ENCODE measurements around the gene FADS2. TPM values are rescaled to one million over a fixed set of nuclear protein-coding genes. Genes with fewer than 3 reads are reported as not detected.

Gene FADS2
- total and polyA plus RNA-seq, 2 of the 13 experiments (the other 11 are each of a cell fraction or from before 2014, with no cell fraction given), result 90.1 to 124 TPM

DNA sequence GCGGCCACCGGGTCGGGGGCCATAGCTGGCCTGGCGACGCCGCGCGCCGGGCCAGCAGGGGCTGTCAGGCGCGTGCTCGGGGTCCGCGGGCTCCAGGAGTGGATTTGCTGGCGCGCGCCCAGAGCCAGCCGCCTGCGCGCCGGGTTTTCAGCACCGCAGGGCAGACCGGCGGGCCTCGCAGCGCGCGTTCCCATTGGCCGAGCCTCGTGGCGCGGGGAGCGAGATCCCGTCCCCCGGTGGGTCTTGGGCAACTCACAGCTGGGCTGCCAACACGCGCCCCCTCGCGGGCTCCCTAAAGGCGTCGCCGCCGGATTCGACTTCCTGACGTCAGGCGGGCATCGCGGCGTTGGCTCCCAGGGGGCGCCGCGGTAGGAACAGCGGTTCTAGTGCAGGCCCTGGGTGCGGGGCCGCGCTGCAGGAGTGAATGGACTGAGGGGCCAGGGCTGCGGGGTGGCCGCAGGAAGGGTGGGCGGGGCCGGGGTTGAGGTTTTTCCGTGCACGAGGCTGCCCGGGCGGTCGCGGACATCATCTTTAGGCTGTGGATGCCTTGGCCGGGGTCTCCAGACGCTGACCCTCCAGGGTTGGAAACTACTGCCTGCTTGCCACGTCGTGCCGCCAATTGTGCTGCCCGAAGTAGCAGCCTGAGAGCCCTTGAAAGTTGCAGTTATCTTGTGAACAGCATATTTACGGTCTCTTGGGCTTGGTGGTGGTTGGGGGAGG is 11.2 kb upstream of the FADS2 start, which contains the start of gene FADS1 (continued):
- TF ChIP-seq, protein P1, sequence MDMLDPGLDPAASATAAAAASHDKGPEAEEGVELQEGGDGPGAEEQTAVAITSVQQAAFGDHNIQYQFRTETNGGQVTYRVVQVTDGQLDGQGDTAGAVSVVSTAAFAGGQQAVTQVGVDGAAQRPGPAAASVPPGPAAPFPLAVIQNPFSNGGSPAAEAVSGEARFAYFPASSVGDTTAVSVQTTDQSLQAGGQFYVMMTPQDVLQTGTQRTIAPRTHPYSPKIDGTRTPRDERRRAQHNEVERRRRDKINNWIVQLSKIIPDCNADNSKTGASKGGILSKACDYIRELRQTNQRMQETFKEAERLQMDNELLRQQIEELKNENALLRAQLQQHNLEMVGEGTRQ (IDR thresholded peaks at IDR 0.05; ENCODE audit: low read depth, low read length), result no peak
- TF ChIP-seq, protein P1 (CRISPR knock-in tag; IDR thresholded peaks at IDR 0.05; ENCODE audit: borderline replicate concordance), result no peak; the same call in 1 of the 2 replicates
- TF ChIP-seq ZNF292 (CRISPR knock-in tag; IDR thresholded peaks at IDR 0.05; ENCODE audit: borderline replicate concordance, low read depth) (no peak), LCORL (IDR thresholded peaks at IDR 0.05) (no peak), LCORL (CRISPR knock-in tag; IDR thresholded peaks at IDR 0.05) (peak; percentile 88), RAD21 (CRISPR knock-in tag; IDR thresholded peaks at IDR 0.05) (peak; percentile 74; the same call in 1 of the 2 replicates), ZNF782 (CRISPR knock-in tag; IDR thresholded peaks at IDR 0.05; ENCODE audit: borderline replicate concordance) (peak; percentile 89; the same call in 1 of the 2 replicates), HMG20B (CRISPR knock-in tag; conservative IDR thresholded peaks at IDR 0.05) (peak; percentile 66), ZNF180 (CRISPR knock-in tag; IDR thresholded peaks at IDR 0.05; ENCODE audit: borderline replicate concordance, low read depth) (no peak), ZNF891 (CRISPR knock-in tag; IDR thresholded peaks at IDR 0.05) (0 out of 2 replicates have a peak, but pooled peaks have one; percentile 44), EZH2 (conservative IDR thresholded peaks at IDR 0.05; ENCODE audit: low read depth, low read length) (no peak), ZNF737 (CRISPR knock-in tag; IDR thresholded peaks at IDR 0.05; ENCODE audit: borderline replicate concordance) (no peak), PCBP1 (IDR thresholded peaks at IDR 0.05; ENCODE audit: borderline replicate concordance, low read depth, low read length) (no peak), ZFP90 (CRISPR knock-in tag; IDR thresholded peaks at IDR 0.05; ENCODE audit: borderline replicate concordance) (peak; percentile 35; the same call in 1 of the 2 replicates), SAP130 (CRISPR knock-in tag; IDR thresholded peaks at IDR 0.05; ENCODE audit: low read depth) (peak; percentile 89)
- TF ChIP-seq, protein P2, sequence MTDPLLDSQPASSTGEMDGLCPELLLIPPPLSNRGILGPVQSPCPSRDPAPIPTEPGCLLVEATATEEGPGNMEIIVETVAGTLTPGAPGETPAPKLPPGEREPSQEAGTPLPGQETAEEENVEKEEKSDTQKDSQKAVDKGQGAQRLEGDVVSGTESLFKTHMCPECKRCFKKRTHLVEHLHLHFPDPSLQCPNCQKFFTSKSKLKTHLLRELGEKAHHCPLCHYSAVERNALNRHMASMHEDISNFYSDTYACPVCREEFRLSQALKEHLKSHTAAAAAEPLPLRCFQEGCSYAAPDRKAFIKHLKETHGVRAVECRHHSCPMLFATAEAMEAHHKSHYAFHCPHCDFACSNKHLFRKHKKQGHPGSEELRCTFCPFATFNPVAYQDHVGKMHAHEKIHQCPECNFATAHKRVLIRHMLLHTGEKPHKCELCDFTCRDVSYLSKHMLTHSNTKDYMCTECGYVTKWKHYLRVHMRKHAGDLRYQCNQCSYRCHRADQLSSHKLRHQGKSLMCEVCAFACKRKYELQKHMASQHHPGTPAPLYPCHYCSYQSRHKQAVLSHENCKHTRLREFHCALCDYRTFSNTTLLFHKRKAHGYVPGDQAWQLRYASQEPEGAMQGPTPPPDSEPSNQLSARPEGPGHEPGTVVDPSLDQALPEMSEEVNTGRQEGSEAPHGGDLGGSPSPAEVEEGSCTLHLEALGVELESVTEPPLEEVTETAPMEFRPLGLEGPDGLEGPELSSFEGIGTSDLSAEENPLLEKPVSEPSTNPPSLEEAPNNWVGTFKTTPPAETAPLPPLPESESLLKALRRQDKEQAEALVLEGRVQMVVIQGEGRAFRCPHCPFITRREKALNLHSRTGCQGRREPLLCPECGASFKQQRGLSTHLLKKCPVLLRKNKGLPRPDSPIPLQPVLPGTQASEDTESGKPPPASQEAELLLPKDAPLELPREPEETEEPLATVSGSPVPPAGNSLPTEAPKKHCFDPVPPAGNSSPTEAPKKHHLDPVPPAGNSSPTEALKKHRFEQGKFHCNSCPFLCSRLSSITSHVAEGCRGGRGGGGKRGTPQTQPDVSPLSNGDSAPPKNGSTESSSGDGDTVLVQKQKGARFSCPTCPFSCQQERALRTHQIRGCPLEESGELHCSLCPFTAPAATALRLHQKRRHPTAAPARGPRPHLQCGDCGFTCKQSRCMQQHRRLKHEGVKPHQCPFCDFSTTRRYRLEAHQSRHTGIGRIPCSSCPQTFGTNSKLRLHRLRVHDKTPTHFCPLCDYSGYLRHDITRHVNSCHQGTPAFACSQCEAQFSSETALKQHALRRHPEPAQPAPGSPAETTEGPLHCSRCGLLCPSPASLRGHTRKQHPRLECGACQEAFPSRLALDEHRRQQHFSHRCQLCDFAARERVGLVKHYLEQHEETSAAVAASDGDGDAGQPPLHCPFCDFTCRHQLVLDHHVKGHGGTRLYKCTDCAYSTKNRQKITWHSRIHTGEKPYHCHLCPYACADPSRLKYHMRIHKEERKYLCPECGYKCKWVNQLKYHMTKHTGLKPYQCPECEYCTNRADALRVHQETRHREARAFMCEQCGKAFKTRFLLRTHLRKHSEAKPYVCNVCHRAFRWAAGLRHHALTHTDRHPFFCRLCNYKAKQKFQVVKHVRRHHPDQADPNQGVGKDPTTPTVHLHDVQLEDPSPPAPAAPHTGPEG (CRISPR knock-in tag; IDR thresholded peaks at IDR 0.05), result peak; percentile 31; the same call in 1 of the 2 replicates
- TF ChIP-seq, protein P3, sequence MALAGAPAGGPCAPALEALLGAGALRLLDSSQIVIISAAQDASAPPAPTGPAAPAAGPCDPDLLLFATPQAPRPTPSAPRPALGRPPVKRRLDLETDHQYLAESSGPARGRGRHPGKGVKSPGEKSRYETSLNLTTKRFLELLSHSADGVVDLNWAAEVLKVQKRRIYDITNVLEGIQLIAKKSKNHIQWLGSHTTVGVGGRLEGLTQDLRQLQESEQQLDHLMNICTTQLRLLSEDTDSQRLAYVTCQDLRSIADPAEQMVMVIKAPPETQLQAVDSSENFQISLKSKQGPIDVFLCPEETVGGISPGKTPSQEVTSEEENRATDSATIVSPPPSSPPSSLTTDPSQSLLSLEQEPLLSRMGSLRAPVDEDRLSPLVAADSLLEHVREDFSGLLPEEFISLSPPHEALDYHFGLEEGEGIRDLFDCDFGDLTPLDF (CRISPR knock-in tag; IDR thresholded peaks at IDR 0.05), result peak; percentile 78

Measured in HepG2 (cell line).